ENCODE measurements around the gene UTP25. TPM values are rescaled to one million over a fixed set of nuclear protein-coding genes. Genes with fewer than 3 reads are reported as not detected.

Gene UTP25
- total RNA-seq, 1 experiment from 2014 or later, result 4.8 TPM

- TF ChIP-seq ERG (CRISPR knock-in tag; IDR thresholded peaks at IDR 0.05) (no peak), JUN (CRISPR knock-in tag; IDR thresholded peaks at IDR 0.05) (no peak), ARID4B (CRISPR knock-in tag; IDR thresholded peaks at IDR 0.05; ENCODE audit: borderline replicate concordance) (no peak), GRHL2 (CRISPR knock-in tag; IDR thresholded peaks at IDR 0.05; ENCODE audit: insufficient replicate concordance, severe bottlenecking) (no peak)
- TF ChIP-seq, protein P1, sequence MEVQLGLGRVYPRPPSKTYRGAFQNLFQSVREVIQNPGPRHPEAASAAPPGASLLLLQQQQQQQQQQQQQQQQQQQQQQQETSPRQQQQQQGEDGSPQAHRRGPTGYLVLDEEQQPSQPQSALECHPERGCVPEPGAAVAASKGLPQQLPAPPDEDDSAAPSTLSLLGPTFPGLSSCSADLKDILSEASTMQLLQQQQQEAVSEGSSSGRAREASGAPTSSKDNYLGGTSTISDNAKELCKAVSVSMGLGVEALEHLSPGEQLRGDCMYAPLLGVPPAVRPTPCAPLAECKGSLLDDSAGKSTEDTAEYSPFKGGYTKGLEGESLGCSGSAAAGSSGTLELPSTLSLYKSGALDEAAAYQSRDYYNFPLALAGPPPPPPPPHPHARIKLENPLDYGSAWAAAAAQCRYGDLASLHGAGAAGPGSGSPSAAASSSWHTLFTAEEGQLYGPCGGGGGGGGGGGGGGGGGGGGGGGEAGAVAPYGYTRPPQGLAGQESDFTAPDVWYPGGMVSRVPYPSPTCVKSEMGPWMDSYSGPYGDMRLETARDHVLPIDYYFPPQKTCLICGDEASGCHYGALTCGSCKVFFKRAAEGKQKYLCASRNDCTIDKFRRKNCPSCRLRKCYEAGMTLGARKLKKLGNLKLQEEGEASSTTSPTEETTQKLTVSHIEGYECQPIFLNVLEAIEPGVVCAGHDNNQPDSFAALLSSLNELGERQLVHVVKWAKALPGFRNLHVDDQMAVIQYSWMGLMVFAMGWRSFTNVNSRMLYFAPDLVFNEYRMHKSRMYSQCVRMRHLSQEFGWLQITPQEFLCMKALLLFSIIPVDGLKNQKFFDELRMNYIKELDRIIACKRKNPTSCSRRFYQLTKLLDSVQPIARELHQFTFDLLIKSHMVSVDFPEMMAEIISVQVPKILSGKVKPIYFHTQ (CRISPR knock-in tag; IDR thresholded peaks at IDR 0.05), result no peak
- TF ChIP-seq, protein P2, sequence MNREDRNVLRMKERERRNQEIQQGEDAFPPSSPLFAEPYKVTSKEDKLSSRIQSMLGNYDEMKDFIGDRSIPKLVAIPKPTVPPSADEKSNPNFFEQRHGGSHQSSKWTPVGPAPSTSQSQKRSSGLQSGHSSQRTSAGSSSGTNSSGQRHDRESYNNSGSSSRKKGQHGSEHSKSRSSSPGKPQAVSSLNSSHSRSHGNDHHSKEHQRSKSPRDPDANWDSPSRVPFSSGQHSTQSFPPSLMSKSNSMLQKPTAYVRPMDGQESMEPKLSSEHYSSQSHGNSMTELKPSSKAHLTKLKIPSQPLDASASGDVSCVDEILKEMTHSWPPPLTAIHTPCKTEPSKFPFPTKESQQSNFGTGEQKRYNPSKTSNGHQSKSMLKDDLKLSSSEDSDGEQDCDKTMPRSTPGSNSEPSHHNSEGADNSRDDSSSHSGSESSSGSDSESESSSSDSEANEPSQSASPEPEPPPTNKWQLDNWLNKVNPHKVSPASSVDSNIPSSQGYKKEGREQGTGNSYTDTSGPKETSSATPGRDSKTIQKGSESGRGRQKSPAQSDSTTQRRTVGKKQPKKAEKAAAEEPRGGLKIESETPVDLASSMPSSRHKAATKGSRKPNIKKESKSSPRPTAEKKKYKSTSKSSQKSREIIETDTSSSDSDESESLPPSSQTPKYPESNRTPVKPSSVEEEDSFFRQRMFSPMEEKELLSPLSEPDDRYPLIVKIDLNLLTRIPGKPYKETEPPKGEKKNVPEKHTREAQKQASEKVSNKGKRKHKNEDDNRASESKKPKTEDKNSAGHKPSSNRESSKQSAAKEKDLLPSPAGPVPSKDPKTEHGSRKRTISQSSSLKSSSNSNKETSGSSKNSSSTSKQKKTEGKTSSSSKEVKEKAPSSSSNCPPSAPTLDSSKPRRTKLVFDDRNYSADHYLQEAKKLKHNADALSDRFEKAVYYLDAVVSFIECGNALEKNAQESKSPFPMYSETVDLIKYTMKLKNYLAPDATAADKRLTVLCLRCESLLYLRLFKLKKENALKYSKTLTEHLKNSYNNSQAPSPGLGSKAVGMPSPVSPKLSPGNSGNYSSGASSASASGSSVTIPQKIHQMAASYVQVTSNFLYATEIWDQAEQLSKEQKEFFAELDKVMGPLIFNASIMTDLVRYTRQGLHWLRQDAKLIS (CRISPR knock-in tag; IDR thresholded peaks at IDR 0.05; ENCODE audit: borderline replicate concordance), result no peak
Observed at GRCh38 chr1:209786146-209786545, 41.6 kb upstream of the UTP25 start (continued).

DNA sequence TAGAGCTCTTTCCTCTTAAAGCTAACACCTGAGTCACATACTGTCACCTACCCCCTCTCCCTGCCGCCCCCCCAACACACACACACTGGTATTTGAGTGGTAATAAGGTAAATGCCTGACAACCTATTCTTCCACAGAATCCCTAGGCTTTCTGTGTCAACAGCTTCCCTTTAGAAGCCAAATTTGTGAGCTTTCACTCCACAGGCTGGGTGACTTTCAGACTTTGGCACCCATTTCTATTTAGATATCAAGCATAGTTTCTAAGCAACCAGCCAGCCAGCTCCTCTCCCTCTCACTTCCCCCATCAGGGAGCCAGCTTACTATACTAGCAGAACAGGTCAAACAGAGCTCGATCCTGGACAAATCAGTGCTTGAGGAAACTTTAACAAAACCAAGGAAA lies 40.2 kb upstream of the UTP25 start:
- peaks cover 29% of the 10 kb centered on the region for H3K36me3 Mint-ChIP-seq
- H3K4me3 Mint-ChIP-seq, result no peak overlapping the region
- peaks cover 6% of the 10 kb centered on the region for H3K27me3 Mint-ChIP-seq (ENCODE audit: low read depth)
- peaks cover 7% of the 10 kb centered on the region for H3K9me3 Mint-ChIP-seq
- no peak for DNase-seq (ENCODE audit: low spot score)
- ATAC-seq, result no peak
- ChIA-PET POLR2A (no interaction called here), CTCF (no interaction called here)
- no peak overlapping the region for H3K27ac Mint-ChIP-seq
- H3K4me1 Mint-ChIP-seq, result peaks cover 15% of the 10 kb centered on the region; the same call in 1 of the 2 replicates
- TF ChIP-seq NFE2L1 (CRISPR knock-in tag; IDR thresholded peaks at IDR 0.05), result no peak
- TF ChIP-seq ZNF138 (CRISPR knock-in tag; conservative IDR thresholded peaks at IDR 0.05), result no peak
- no peak for TF ChIP-seq FOXK1 (CRISPR knock-in tag; IDR thresholded peaks at IDR 0.05)
- TF ChIP-seq ATF6 (CRISPR knock-in tag; IDR thresholded peaks at IDR 0.05), result no peak
- no peak for TF ChIP-seq ZNF232 (CRISPR knock-in tag; IDR thresholded peaks at IDR 0.05)
- TF ChIP-seq ZNF121 (CRISPR knock-in tag; IDR thresholded peaks at IDR 0.05), result no peak
- TF ChIP-seq ZNF317 (CRISPR knock-in tag; IDR thresholded peaks at IDR 0.05; ENCODE audit: borderline replicate concordance, low read depth), result no peak
- TF ChIP-seq OVOL2 (CRISPR knock-in tag; IDR thresholded peaks at IDR 0.05; ENCODE audit: borderline replicate concordance), result no peak
- TF ChIP-seq ZNF671 (CRISPR knock-in tag; IDR thresholded peaks at IDR 0.05), result no peak
- no peak for TF ChIP-seq NFATC4 (CRISPR knock-in tag; IDR thresholded peaks at IDR 0.05)
- TF ChIP-seq ESRRA (CRISPR knock-in tag; IDR thresholded peaks at IDR 0.05; ENCODE audit: borderline replicate concordance), result no peak
- TF ChIP-seq FOXJ3 (CRISPR knock-in tag; IDR thresholded peaks at IDR 0.05; ENCODE audit: borderline replicate concordance), result no peak
- no peak for TF ChIP-seq MYBL2 (CRISPR knock-in tag; IDR thresholded peaks at IDR 0.05)
- no peak for TF ChIP-seq ZBTB43 (CRISPR knock-in tag; IDR thresholded peaks at IDR 0.05)
- TF ChIP-seq FOXP1 (CRISPR knock-in tag; IDR thresholded peaks at IDR 0.05; ENCODE audit: borderline replicate concordance), result no peak
